GM18502 (cell line): ENCODE measurements around the gene BICC1.

Source experiments
- ATAC-seq: cut with Tn5 transposase; IDR thresholded peaks from one replicate; pipeline ENCODE4 v1.9.1; 2021; ENCODE audit warnings: mild to moderate bottlenecking; ENCODE audit not compliant: unreplicated experiment, poor library complexity

BICC1 gene

GRCh38 chr10:58642916-58643428 lies 130.3 kb downstream of the BICC1 start:
- no peak for ATAC-seq

GRCh38 chr10:58644311-58644710 lies 131.6 kb downstream of the BICC1 start:
- ATAC-seq = no peak

GRCh38 chr10:58645416-58646146 lies 132.9 kb downstream of the BICC1 start:
- ATAC-seq = no peak

GRCh38 chr10:58647376-58648112 lies 134.9 kb downstream of the BICC1 start:
- no peak for ATAC-seq

GRCh38 chr10:58648131-58648530 lies 135.5 kb downstream of the BICC1 start:
- no peak for ATAC-seq

GRCh38 chr10:58651040-58651439 lies 138.4 kb downstream of the BICC1 start:
- ATAC-seq = no peak

GRCh38 chr10:58651742-58652141 lies 139.1 kb downstream of the BICC1 start:
- no peak for ATAC-seq

GRCh38 chr10:58653139-58653538 lies 140.5 kb downstream of the BICC1 start:
- no peak for ATAC-seq

GRCh38 chr10:58660575-58661255 lies 148.0 kb downstream of the BICC1 start:
- ATAC-seq = no peak

GRCh38 chr10:58661336-58661735 lies 148.7 kb downstream of the BICC1 start:
- ATAC-seq = no peak

- no peak for ATAC-seq
Observed at GRCh38 chr10:58661902-58662301, 149.2 kb downstream of the BICC1 start.

GRCh38 chr10:58662314-58662713 lies 149.6 kb downstream of the BICC1 start:
- ATAC-seq = no peak

- no peak for ATAC-seq
Observed at GRCh38 chr10:58665361-58665760, 152.7 kb downstream of the BICC1 start.

- ATAC-seq = no peak
Observed at GRCh38 chr10:58666024-58666423, 153.4 kb downstream of the BICC1 start.

GRCh38 chr10:58667658-58668310 lies 155.1 kb downstream of the BICC1 start:
- no peak for ATAC-seq

- no peak for ATAC-seq
Observed at GRCh38 chr10:58672845-58673244, 160.2 kb downstream of the BICC1 start.

- ATAC-seq = no peak
Observed at GRCh38 chr10:58674251-58674650, 161.6 kb downstream of the BICC1 start.

GRCh38 chr10:58675321-58675720 lies 162.6 kb downstream of the BICC1 start:
- ATAC-seq = no peak

GRCh38 chr10:58691528-58691927 lies 178.9 kb downstream of the BICC1 start:
- no peak for ATAC-seq

GRCh38 chr10:58693919-58694318 lies 181.2 kb downstream of the BICC1 start:
- ATAC-seq = no peak

GRCh38 chr10:58695022-58695421 lies 182.3 kb downstream of the BICC1 start:
- ATAC-seq = no peak
